ENCODE data around the gene RPL27. TPM values are rescaled to one million over a fixed set of nuclear protein-coding genes. Genes with fewer than 3 reads are reported as not detected.

RPL27 gene
- total RNA-seq, 2 donors from 2014 or later: 551 to 1,071 TPM

- Histone ChIP-seq H3K4me1 (peaks cover 0 to 37% of the 10 kb centered on the region in 2 donors), H3K4me3 (no peak overlapping the region), H3K36me3 (peaks cover 45% of the 10 kb centered on the region), H3K9me3 (no peaks in the 10 kb centered on the region), H3K27ac (no peak overlapping the region), H3K27me3 (no peaks in the 10 kb centered on the region)
- DNase-seq (ENCODE audit: low spot score): no peak
- TF ChIP-seq, protein P1, sequence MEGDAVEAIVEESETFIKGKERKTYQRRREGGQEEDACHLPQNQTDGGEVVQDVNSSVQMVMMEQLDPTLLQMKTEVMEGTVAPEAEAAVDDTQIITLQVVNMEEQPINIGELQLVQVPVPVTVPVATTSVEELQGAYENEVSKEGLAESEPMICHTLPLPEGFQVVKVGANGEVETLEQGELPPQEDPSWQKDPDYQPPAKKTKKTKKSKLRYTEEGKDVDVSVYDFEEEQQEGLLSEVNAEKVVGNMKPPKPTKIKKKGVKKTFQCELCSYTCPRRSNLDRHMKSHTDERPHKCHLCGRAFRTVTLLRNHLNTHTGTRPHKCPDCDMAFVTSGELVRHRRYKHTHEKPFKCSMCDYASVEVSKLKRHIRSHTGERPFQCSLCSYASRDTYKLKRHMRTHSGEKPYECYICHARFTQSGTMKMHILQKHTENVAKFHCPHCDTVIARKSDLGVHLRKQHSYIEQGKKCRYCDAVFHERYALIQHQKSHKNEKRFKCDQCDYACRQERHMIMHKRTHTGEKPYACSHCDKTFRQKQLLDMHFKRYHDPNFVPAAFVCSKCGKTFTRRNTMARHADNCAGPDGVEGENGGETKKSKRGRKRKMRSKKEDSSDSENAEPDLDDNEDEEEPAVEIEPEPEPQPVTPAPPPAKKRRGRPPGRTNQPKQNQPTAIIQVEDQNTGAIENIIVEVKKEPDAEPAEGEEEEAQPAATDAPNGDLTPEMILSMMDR (IDR thresholded peaks at IDR 0.05): no peak
Measured at GRCh38 chr17:43003542-43004172, 5.4 kb downstream of the RPL27 start.

GRCh38 chr17:43006639-43007551, 8.7 kb downstream of the RPL27 start, which contains the start of gene IFI35:
Gene IFI35 (plus strand): TSS chr17:43006784. CDS start chr17:43006948, 164 bp downstream.
- Histone ChIP-seq H3K36me3 (peaks cover 20% of the 10 kb centered on the region), H3K4me3 (peak within 1 kb of the TSS; percentile 55 to 64), H3K9me3 (no peaks in the 10 kb centered on the region), H3K4me1 (peaks cover 0 to 33% of the 10 kb centered on the region in 2 donors), H3K27ac (peak within 1 kb of the TSS; percentile 82 to 88), H3K27me3 (no peaks in the 10 kb centered on the region)
- TF ChIP-seq, protein P1 (IDR thresholded peaks at IDR 0.05): peak; percentile 15 to 77
- peak; percentile 92 for DNase-seq (ENCODE audit: low spot score)

GRCh38 chr17:43010667-43011308, 12.6 kb downstream of the RPL27 start:
- Histone ChIP-seq H3K4me3 (no peak overlapping the region), H3K27me3 (no peaks in the 10 kb centered on the region), H3K4me1 (peaks cover 0 to 71% of the 10 kb centered on the region in 2 donors), H3K27ac (peak overlapping the region; percentile 35 to 56), H3K36me3 (peaks cover 11% of the 10 kb centered on the region), H3K9me3 (no peaks in the 10 kb centered on the region)
- DNase-seq (ENCODE audit: low spot score): no peak
- TF ChIP-seq, protein P1 (IDR thresholded peaks at IDR 0.05): no peak

DNA sequence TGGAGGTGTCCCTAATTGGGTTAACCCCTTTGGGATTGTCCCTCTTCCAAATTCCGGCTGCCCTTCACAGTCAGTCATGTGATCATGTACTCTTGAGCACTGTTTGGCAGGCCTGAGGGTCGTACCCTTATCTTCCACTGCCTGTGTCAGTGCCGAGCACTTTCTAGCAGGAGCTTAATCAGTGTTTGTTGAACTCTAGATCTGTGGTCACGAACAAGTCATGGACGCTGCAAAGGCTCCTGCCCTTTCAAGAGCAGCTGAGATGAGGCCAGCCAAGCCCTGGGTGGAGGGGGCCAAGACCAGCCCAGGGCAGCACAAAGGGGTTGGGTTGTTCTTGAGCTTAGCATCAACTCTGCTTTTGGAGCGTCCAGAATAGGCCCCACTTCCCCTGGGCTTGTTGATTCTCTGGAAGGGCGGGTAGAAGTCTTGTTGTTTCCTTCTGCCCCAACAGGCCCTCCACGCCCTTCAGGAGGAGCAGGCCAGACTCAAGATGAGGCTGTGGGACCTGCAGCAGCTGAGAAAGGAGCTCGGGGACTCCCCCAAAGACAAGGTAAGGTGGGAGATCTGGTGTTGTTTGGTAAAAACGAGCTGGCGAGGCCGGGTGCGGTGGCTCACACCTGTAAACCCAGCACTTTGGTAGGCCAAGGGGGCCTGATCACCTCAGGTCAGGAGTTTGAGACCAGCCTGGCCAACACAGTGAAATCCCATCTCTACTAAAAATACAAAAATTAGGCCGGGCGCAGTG, 13.7 kb downstream of the RPL27 start:
- TF ChIP-seq, protein P1 (IDR thresholded peaks at IDR 0.05): no peak
- no peak for DNase-seq (ENCODE audit: low spot score)
- H3K9me3 ChIP-seq: no peaks in the 10 kb centered on the region
- H3K36me3 ChIP-seq: peaks cover 22% of the 10 kb centered on the region
- H3K4me3 ChIP-seq: no peak overlapping the region
- H3K4me1 ChIP-seq: peaks cover 0 to 78% of the 10 kb centered on the region in 2 donors
- H3K27me3 ChIP-seq: no peaks in the 10 kb centered on the region
- H3K27ac ChIP-seq: peak overlapping the region; percentile 35 to 56

DNA sequence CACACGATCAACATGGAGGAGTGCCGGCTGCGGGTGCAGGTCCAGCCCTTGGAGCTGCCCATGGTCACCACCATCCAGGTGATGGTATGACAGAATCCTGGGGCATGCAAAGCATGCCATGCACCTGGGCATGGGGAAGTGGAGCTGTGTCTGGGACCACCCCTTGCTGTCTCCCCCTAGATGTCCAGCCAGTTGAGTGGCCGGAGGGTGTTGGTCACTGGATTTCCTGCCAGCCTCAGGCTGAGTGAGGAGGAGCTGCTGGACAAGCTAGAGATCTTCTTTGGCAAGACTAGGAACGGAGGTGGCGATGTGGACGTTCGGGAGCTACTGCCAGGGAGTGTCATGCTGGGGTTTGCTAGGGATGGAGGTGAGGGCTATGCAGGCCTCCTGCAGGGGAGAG, 15.1 kb downstream of the RPL27 start:
- DNase-seq (ENCODE audit: low spot score): no peak
- H3K4me3 ChIP-seq: no peak overlapping the region
- no peaks in the 10 kb centered on the region for H3K9me3 ChIP-seq
- no peaks in the 10 kb centered on the region for H3K27me3 ChIP-seq
- TF ChIP-seq, protein P1 (IDR thresholded peaks at IDR 0.05): no peak
- peak overlapping the region in 1 of 2 donors; percentile 56 for H3K27ac ChIP-seq
- peaks cover 26% of the 10 kb centered on the region for H3K36me3 ChIP-seq
- H3K4me1 ChIP-seq: peaks cover 0 to 78% of the 10 kb centered on the region in 2 donors

Measured in right atrium auricular region (tissue), 2 donors.